HG02840 (cell line): ENCODE results near the gene SOAT2.
"Not testable (repeated sequence)": the region's sequence is repeated elsewhere in the genome, so short reads cannot be mapped to it uniquely, and the experiment has no call there.

Experiments
- ATAC-seq: cut with Tn5 transposase; IDR thresholded peaks from one replicate; pipeline ENCODE4 v1.9.1; 2021; ENCODE audit warnings: mild to moderate bottlenecking, moderate library complexity, moderate number of reproducible peaks; ENCODE audit not compliant: unreplicated experiment, low FRiP score

Gene SOAT2

DNA sequence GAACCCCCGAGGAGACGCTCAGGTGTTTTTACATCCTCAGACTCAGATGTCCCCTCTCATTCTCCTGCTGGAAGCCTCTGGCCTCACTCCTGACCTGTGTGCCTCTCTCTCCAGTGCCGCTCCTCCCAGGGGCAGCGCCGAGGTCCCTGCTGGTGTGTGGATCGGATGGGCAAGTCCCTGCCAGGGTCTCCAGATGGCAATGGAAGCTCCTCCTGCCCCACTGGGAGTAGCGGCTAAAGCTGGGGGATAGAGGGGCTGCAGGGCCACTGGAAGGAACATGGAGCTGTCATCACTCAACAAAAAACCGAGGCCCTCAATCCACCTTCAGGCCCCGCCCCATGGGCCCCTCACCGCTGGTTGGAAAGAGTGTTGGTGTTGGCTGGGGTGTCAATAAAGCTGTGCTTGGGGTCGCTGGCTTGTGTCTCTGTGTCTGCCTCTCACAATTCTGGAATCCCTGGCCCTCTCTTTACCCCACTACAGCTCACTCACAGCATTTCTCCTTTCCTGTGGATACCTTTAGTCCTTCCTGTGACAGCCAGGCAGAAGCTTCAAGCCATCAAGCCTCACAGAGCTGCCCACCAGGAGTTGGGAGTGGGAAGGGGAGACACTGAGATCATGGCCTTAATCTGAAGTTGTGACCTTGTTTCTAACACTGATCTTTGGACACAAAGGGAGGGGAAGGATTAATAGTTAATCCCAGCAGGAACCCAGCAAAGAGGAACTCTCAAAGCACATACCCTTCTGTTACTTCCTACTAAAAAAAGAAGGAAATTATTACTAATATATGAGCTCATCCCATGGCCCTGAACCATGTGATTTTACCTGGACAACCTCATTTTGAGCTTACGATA is 1.1 kb upstream of the SOAT2 start:
- no peak for ATAC-seq

DNA sequence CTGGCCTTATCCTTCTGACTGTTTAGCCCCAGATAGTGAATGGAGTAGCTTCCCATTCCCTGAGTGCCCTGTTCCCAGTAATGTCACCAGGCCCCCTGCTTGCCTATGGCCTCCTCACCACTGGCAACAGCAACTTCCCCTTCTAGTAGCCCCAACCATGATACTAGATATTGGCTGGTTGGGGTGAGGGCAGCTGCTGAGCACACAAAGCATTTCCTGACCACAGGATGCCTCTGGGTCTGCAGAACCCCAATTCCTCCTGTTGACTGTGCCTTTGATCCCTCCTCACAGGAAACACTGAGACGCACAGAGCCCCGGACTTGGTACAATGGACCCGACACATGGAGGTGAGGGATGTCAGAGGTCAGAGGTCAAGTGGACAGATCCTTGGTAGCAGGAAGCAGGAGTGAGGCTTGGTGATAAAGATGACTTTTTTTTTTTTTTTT is 597 bp downstream of the SOAT2 start:
- no peak for ATAC-seq

DNA sequence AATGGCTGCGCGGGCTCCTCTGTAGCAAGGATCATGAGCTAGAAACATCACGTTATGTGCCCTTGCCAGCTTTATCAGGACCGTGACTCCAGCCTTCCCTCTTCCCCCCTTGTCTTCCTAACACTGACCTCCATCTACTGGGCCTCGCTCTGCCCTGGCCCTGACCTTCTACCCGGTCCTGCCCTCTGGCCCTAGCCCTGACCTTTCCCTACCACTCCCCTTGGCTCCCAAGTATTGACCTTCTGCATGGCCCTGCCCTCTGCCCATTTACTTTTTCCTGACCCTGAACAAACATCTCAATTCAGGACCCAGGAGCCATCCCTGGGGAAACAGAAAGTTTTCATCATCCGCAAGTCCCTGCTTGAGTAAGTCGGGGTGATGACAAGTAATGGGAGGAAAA is 2.0 kb downstream of the SOAT2 start:
- ATAC-seq: no peak

DNA sequence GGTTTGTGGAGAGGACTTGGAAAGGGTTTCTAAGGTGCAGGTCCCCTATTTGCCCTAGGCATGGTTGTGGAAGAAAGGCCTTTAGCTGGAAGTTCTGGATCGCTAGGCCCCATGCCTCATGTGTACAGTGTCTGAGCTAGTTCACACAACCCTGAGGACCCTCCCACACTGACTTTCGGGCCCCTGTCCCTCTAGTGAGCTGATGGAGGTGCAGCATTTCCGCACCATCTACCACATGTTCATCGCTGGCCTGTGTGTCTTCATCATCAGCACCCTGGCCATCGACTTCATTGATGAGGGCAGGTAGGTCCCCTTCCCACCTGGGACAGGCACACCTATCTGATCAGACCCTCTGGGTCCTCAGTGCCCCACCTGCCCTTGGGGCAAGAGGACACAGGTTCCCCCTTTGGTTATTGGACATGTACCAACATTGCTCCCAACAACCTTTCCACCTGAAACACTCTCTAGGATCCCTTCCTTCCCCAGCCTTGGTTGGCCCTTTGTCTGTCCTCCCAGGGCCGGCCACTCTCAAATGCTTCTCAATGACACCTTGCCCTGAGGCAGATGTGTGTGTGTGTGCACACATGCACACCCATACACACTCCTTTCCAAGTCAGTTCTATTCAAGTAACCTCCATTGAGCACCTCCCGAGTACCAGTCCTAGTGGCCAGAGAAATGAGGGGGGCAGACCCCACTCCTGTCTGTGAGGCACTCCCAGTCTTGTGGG is 2.6 kb downstream of the SOAT2 start:
- ATAC-seq: no peak

DNA sequence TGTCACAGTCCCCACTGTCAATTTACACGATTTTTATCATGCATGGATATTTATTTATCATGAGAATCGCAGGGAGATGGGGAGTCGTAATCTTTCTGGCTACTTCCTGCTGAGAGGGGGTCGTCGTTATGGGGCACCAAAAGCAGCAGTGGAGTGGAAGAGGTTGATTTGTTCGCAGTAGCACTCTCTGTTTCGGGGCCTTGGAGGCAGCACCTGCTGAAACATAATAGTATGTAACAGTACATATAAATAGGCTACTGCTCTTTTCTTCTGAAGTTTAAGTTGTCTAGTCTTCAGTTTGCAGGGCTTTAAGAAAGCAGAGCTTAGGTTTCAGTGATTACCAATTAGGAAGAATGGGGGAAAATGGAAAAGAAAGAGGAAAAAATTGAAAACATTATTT is 3.8 kb downstream of the SOAT2 start:
- no peak for ATAC-seq

DNA sequence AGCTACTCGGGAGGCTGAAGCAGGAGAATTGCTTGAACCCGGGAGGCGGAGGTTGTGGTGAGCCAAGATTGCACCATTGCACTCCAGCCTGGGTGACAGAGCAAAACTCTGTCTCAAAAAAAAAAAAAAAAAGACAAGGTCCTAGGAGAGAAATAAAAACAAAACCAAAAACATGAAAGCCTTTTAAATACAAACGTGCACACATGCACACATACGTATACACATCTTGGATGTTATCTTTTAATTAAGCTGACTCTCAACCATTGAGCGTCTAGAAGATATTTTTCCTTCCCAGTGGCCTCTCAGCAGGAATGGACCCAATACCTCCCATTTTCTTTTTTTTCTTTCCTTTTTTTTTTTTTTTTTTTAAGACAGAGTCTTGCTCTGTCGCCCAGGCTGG is 9.1 kb downstream of the SOAT2 start:
- not testable (repeated sequence) for ATAC-seq

DNA sequence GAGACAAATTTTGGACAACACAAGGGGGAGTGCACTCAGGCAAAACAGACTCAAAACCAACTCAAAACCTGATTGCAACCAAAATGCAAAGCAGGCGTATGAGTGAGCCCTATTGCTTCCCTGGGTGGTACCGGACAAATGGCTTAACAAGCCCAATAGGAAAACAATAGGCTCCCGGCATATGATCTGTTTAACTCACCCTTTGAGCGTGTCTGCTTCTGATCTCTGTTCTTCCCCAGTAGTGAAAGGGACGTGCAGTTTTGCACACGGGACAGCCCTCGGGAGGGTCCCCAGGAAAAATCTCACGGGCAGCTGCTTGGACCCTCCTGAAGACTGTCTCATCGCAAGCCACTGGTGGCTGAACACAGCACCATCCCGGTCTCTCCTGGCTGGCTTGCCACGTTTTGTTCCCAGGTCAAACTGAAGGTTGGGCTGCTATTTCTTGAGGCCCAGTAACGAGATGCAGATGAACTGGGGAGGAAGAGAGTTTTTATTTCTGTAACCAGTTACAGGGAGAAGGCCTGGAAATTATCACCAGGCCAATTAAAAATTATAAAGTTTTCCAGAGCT is 9.9 kb downstream of the SOAT2 start:
- no peak for ATAC-seq

DNA sequence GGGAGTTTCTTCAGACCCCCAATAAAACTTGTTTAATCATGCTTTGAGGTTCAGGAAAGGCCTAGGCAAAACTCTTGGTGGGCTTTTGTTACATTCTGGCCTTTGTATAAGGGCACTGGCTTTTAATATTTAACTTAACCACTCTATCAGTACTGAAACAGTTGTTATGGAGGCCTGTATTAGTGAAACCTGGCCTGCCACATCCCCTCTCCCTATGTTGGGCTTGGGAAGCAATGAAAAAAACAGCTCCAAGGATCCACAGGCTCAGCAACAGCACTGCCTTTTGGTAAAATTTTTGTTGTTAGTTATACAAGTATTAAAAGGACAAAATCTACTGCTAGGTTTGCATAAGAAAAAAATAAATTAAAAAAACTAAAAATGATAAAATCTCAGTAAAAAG is 10.7 kb downstream of the SOAT2 start:
- ATAC-seq: no peak

DNA sequence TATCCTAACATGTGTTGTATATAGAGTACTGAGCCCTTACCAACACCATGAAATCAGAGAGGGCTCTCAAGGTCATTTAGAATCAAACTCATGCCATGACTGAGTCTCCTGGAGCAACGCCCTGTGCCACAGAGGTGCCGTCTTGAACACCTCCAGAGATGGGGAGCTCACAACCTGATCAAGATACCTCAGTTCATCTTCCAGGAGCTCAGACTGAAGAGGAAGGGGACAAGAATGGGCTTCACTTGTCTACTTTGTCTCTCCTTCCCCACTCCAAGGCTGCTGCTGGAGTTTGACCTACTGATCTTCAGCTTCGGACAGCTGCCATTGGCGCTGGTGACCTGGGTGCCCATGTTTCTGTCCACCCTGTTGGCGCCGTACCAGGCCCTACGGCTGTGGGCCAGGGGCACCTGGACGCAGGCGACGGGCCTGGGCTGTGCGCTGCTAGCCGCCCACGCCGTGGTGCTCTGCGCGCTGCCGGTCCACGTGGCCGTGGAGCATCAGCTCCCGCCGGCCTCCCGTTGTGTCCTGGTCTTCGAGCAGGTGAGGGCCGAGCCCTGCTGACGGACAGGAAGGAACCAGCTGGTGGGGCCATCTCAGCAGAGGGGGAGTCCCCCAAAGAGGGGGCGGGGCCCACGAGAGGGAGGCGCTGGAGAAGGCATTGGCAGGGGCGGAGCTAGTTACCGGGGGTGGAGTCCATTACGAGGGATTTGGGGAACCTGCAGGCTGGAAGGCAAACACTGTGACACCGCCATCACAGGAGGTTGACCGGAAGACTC is 12.0 kb downstream of the SOAT2 start:
- ATAC-seq: no peak

DNA sequence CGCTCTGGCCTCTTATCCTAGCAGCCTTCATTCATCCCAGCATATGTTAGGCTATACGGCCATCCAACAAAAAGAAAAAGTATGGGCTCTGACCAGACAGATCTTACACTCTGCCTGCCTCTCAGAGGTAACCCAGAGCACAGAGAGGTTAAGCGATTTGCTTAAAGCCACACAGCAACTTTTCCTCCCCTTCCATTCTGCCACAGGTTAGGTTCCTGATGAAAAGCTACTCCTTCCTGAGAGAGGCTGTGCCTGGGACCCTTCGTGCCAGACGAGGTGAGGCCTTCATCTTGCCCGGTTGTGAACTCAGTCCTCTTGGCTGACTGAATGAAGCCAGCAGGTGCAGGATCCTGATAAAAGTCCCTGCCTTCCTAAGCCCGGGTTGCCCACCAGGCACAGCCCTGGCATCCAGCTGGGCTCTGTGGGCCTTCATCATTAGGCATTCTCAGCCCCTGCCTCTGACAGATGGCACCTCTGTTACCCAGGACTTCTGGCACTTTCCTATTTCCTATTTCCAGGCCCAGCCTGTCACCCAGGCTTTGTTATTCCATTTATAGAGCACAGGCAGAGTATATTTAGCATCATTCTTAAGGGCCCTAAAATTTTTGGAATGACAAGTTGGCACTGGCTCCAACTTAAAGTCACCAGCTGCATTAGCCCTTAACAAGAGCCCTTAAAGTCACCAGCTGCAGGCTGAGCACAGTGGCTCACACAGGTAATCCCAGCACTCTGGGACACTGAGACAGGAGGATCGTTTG is 12.8 kb downstream of the SOAT2 start:
- no peak for ATAC-seq

DNA sequence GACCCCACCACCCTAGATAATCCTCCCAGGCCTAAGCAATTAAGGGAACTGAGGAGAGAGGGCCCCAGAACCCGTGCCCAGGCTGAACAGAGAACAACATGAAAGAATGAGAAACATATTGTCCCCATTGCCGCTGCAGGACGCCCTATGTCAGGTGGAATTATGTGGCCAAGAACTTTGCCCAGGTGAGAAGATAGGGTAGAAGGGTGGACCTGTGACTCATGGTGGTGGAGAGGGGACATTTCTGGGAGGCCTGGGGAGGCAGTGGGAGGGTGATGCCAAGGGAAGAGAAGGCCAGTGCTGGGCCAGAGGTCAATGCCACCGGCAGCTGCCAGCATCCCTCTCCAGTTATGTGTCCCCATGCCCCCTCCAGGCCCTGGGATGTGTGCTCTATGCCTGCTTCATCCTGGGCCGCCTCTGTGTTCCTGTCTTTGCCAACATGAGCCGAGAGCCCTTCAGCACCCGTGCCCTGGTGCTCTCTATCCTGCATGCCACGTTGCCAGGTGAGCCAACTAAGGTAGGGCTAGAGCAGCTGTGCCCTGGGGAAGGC is 15.5 kb downstream of the SOAT2 start:
- no peak for ATAC-seq

DNA sequence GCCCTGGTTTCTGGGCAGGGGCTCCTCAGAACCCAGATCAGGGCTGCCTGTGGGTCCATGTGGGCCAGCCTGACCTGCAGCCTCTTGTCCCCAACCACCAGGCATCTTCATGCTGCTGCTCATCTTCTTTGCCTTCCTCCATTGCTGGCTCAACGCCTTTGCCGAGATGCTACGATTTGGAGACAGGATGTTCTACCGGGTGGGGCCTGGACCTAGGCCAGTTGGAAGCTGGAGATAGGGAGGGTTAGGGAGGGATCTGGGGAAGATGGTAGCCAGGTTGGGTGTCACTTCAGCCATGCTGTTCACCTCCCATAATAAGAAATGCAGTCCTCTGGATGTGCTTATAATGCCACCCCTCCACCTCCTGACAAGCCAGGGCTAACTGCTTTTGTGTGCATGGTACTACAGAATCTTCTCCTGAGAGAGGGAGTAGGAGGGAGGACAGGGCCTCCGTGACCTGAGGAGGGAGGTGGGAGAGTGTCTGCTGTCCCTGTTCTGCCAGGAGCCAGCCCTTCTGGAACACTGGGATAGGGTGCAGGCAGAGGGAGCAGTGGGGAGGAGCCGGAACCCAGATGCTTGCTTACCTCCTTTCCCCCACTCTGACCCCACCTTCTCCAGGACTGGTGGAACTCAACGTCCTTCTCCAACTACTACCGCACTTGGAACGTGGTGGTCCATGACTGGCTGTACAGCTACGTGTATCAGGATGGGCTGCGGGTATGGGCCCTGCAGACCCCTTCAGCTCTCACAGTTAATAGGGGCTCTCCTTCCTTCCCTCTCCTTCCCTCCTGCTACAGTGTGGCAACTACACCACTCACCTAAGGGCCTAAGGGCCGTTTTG is 17.6 kb downstream of the SOAT2 start:
- ATAC-seq: no peak

DNA sequence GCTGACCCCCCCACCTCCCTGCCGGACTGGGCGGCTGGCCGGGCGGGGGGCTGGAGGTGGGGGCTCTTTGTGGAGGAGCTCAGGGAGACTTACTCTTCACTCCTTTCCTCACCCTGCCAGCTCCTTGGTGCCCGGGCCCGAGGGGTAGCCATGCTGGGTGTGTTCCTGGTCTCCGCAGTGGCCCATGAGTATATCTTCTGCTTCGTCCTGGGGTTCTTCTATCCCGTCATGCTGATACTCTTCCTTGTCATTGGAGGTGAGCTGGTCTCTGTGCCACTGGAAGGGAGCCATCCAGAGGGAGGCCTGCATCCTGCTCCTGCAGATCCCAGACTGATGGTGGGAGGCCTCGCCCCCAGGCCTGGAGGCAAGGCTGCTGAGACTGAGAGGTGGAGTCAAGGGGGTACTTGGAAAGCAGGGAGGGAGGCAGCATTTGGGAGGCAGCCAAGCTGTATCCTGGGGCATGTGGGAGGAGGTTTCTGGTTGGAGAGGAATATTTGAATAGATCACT is 19.7 kb downstream of the SOAT2 start:
- no peak for ATAC-seq

DNA sequence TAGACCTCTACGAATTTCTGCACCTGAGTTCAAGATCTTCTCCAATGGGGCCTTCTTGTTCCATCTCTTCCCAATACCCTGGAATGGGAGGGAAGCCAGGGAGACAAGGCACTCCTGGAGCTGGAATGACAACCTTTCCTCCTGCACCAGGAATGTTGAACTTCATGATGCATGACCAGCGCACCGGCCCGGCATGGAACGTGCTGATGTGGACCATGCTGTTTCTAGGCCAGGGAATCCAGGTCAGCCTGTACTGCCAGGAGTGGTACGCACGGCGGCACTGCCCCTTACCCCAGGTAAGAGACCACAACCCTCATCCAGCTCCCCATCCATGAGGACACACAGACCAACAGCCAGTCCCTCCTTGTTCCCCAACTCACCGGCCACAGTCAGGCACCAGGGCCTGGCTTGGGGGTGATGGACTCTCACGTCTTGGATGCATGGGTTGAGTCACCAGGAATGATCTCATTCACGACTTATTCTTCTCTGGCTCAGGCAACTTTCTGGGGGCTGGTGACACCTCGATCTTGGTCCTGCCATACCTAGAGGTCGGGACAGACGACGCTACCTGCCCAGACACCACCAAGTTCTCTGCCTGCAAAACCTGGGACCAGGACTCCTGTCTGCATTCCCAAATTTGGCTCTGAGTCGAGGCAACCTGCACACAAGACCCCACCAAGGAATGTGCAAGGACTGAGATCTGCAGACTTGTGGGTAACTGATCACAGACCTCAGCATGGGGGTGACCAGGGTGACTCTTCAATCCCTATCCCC is 20.5 kb downstream of the SOAT2 start:
- ATAC-seq: no peak

DNA sequence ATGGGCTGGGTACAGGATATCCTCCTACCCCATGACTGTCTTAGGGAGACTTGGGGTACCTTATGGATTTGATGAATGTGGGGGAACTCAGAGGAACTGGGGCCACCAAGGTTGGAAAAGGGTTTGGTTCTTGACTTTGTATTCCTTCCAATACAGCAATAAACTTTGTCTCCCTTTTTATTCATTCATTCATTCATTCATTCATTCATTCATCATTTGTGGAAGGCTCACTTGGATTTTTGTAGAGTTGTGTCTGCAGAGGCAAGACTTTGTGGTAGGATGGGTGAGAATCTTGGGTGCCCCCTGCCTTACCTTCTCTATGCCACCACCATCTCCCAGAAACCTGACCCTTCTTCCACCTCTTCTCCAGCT is 21.1 kb downstream of the SOAT2 start:
- no peak for ATAC-seq

DNA sequence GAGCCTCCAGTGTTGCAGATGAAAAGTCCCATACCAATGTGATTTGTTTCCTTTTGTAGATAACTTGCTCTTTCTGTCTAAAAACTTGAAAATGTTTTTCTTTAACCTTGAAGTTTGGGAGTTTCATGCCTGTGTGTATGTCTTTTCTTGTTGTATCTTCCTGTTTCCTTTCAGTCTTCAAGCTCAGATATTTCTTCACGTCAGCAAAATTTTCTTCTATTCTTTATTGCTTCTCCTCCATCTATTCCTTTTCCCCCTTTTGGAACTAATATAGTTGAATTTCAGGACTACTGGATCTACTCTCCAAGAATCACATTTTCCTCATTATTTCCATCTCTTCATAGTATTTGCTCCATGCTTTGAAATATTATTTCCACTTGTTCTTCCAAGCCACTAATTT is 23.9 kb downstream of the SOAT2 start:
- ATAC-seq: no peak

DNA sequence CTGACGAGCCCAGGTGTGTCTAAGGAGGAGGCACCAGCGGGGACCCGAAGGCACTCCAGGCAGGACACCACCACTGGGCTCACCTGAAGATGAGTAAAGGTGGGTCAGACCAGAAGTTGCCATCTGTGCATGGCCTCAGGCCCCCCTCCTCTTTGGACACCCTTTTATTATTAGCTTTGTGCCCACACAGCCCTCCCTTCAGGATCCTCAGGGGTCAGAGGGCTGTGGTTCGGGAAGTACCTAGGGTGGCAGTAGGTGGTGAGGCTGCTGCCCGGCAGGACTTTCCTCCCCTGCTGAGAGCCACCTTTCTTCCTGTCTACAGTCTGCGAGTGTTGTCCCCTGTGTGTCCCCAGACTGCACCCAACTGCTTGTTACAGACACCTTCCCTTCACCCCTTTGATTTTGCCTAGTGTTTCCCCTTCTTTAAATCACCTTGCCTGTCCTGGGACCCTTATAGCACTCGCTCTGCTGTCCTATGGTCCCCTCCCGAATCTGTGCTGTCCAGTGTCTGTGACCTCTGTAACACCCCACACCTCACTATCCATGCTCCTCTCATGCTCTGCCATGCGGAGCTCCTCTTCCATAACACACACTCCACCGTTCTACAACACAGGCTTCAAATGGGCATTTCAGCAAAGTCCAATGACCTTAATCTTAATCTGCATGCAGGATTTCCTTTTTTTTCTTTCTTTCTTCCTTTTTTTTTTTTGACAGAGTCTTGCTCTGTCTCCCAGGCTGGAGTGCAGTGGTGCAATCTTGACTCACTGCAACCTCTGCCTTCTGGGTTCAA is 25.7 kb downstream of the SOAT2 start:
- ATAC-seq: no peak
